DOHH2 (cell line): ENCODE data around the gene SEC31B.

ENCODE experiments used
- EZH2phosphoT487 ChIP-seq: fragments of 200-600 bp; sonication (generic); IDR thresholded peaks from 2 replicates; pipeline ENCODE4 v1.6.1; 2017; ENCODE audit warnings: borderline replicate concordance, mild to moderate bottlenecking, antibody characterized with exemption, low read length, moderate library complexity, mixed read lengths
- TF ChIP-seq, protein P1 (sequence below): fragments of 200-600 bp; sonication (generic); IDR thresholded peaks from one replicate; pipeline ENCODE4 v1.5.1; 2014; ENCODE audit warnings: antibody characterized with exemption, mild to moderate bottlenecking, low read depth, low read length; ENCODE audit not compliant: poor library complexity, severe bottlenecking

DNA sequence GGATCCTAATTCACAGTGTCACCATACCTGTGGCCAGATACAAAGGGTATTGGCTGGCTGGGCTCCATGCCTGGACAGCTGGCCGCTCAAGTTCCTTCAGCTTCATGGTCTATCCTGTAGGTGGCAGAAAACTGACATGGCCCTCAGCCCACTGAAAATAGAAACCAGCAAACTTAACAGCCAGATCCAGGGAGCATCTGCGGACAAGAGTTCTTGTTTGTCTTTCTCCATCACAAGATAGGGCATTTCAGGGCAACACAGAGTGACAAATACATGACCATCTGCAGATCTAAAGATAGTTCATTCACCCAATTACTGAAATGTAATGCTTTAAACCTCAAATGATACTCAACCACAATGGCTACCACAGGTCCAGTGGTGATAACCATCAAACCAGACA lies 2.8 kb downstream of the SEC31B start:
- TF ChIP-seq, protein P1, sequence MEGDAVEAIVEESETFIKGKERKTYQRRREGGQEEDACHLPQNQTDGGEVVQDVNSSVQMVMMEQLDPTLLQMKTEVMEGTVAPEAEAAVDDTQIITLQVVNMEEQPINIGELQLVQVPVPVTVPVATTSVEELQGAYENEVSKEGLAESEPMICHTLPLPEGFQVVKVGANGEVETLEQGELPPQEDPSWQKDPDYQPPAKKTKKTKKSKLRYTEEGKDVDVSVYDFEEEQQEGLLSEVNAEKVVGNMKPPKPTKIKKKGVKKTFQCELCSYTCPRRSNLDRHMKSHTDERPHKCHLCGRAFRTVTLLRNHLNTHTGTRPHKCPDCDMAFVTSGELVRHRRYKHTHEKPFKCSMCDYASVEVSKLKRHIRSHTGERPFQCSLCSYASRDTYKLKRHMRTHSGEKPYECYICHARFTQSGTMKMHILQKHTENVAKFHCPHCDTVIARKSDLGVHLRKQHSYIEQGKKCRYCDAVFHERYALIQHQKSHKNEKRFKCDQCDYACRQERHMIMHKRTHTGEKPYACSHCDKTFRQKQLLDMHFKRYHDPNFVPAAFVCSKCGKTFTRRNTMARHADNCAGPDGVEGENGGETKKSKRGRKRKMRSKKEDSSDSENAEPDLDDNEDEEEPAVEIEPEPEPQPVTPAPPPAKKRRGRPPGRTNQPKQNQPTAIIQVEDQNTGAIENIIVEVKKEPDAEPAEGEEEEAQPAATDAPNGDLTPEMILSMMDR = no peak
- TF ChIP-seq EZH2phosphoT487 = no peak
